Measurements from ENCODE around the gene ADORA1.

GRCh38 chr1:203177036-203177405, 49.5 kb downstream of the ADORA1 start:
- TF ChIP-seq CTCF (tag by site-specific recombination; IDR thresholded peaks at IDR 0.05), result no peak
- TF ChIP-seq ZNF2 (tag by site-specific recombination; IDR thresholded peaks at IDR 0.05), result no peak
- no peak for TF ChIP-seq ZNF624 (tag by site-specific recombination; IDR thresholded peaks at IDR 0.05)
- TF ChIP-seq OSR2 (tag by site-specific recombination; IDR thresholded peaks at IDR 0.05), result no peak
- no peak for TF ChIP-seq ZSCAN5A (tag by site-specific recombination; IDR thresholded peaks at IDR 0.05)
- TF ChIP-seq ZSCAN18 (tag by site-specific recombination; IDR thresholded peaks at IDR 0.05), result no peak
- TF ChIP-seq MZF1 (tag by site-specific recombination; IDR thresholded peaks at IDR 0.05; ENCODE audit: borderline replicate concordance), result no peak
- TF ChIP-seq ZNF785 (tag by site-specific recombination; IDR thresholded peaks at IDR 0.05), result no peak
- no peak for TF ChIP-seq ZBTB7A (tag by site-specific recombination; IDR thresholded peaks at IDR 0.05; ENCODE audit: low read depth)

All from HEK293 (cell line).